KMS-11 (cell line): ENCODE results near the gene TECR.

Experiments
- H2AFZ ChIP-seq: fragments of 200-600 bp; sonication (generic); 2 replicates; pipeline ENCODE4 v1.6.1; 2016; ENCODE audit warnings: antibody characterized with exemption, mixed run types, low read depth
- H3K27ac ChIP-seq: fragments of 200-600 bp; sonication (generic); 2 replicates; pipeline ENCODE4 v1.6.1; 2016; ENCODE audit warnings: mild to moderate bottlenecking, mixed run types
- H3K27me3 ChIP-seq: fragments of 200-600 bp; sonication (generic); 2 replicates; pipeline ENCODE4 v1.6.1; 2017; ENCODE audit warnings: mild to moderate bottlenecking, low read depth, mixed run types, moderate library complexity; ENCODE audit not compliant: insufficient read depth
- H3K36me3 ChIP-seq: fragments of 200-600 bp; sonication (generic); 2 replicates; pipeline ENCODE4 v1.6.1; 2017; ENCODE audit warnings: mild to moderate bottlenecking, mixed run types; ENCODE audit not compliant: insufficient read depth
- H3K4me1 ChIP-seq: fragments of 200-600 bp; sonication (generic); 2 replicates; pipeline ENCODE4 v1.6.1; 2016; ENCODE audit warnings: mild to moderate bottlenecking, low read depth, mixed run types; ENCODE audit not compliant: poor library complexity, severe bottlenecking
- H3K4me2 ChIP-seq: fragments of 200-600 bp; sonication (generic); 2 replicates; pipeline ENCODE4 v1.7.0; 2016; ENCODE audit warnings: mild to moderate bottlenecking, mixed run types
- H3K4me3 ChIP-seq: fragments of 200-600 bp; sonication (generic); IDR thresholded peaks from 2 replicates; pipeline ENCODE4 v1.6.1; 2017; ENCODE audit warnings: low read depth, low read length, mixed read lengths; ENCODE audit not compliant: insufficient read depth
- H3K79me2 ChIP-seq: fragments of 200-600 bp; sonication (generic); 2 replicates; pipeline ENCODE4 v1.6.1; 2016; ENCODE audit warnings: low read depth, mixed run types; ENCODE audit not compliant: insufficient read depth
- H3K9ac ChIP-seq: fragments of 200-600 bp; sonication (generic); 2 replicates; pipeline ENCODE4 v1.6.1; 2016; ENCODE audit warnings: mild to moderate bottlenecking, mixed run types
- H4K20me1 ChIP-seq: fragments of 200-600 bp; sonication (generic); 2 replicates; pipeline ENCODE4 v1.6.1; 2016; ENCODE audit warnings: mild to moderate bottlenecking, mixed run types; ENCODE audit not compliant: insufficient read depth
- CTCF ChIP-seq: fragments of 200-600 bp; sonication (generic); conservative IDR thresholded peaks from 2 replicates; pipeline ENCODE4 v1.6.1; 2017; ENCODE audit warnings: low read depth, mild to moderate bottlenecking, antibody characterized with exemption, low read length, moderate library complexity, mixed read lengths

The TECR gene

GRCh38 chr19:14514215-14514863, 15.1 kb upstream of the TECR start:
- H3K4me2 ChIP-seq = no peak overlapping the region
- TF ChIP-seq CTCF = no peak
- no peak overlapping the region for H3K27ac ChIP-seq
- H3K9ac ChIP-seq = no peak overlapping the region
- H3K79me2 ChIP-seq = peaks cover 23% of the 10 kb centered on the region
- H3K36me3 ChIP-seq = peaks cover 10% of the 10 kb centered on the region; the same call in 1 of the 2 replicates
- no peaks in the 10 kb centered on the region for H3K27me3 ChIP-seq
- peaks cover 22% of the 10 kb centered on the region for H3K4me1 ChIP-seq
- H3K4me3 ChIP-seq = no peak overlapping the region
- peaks cover 17% of the 10 kb centered on the region; the same call in 1 of the 2 replicates for H4K20me1 ChIP-seq
- no peak overlapping the region for H2AFZ ChIP-seq

GRCh38 chr19:14515501-14516047, 13.8 kb upstream of the TECR start:
- Histone ChIP-seq H3K79me2 (peaks cover 23% of the 10 kb centered on the region), H3K27ac (no peak overlapping the region), H3K9ac (no peak overlapping the region), H3K36me3 (peaks cover 10% of the 10 kb centered on the region; the same call in 1 of the 2 replicates), H4K20me1 (peaks cover 17% of the 10 kb centered on the region; the same call in 1 of the 2 replicates), H2AFZ (no peak overlapping the region), H3K4me1 (peaks cover 22% of the 10 kb centered on the region), H3K4me2 (peak overlapping the region; percentile 17; the same call in 1 of the 2 replicates), H3K4me3 (no peak overlapping the region), H3K27me3 (no peaks in the 10 kb centered on the region)
- no peak for TF ChIP-seq CTCF

- TF ChIP-seq CTCF = no peak
- Histone ChIP-seq H3K4me2 (peak overlapping the region; percentile 79), H3K9ac (no peak overlapping the region), H3K36me3 (peaks cover 10% of the 10 kb centered on the region; the same call in 1 of the 2 replicates), H3K27me3 (no peaks in the 10 kb centered on the region), H3K27ac (no peak overlapping the region), H3K4me3 (no peak overlapping the region), H3K4me1 (peaks cover 22% of the 10 kb centered on the region), H4K20me1 (peaks cover 17% of the 10 kb centered on the region; the same call in 1 of the 2 replicates), H2AFZ (no peak overlapping the region), H3K79me2 (peaks cover 23% of the 10 kb centered on the region)
These were observed 13.3 kb upstream of the TECR start for GRCh38 chr19:14516048-14516534.

- Histone ChIP-seq H3K27me3 (no peaks in the 10 kb centered on the region), H3K27ac (peak overlapping the region; percentile 21; the same call in 1 of the 2 replicates), H3K9ac (peak overlapping the region; percentile 77; the same call in 1 of the 2 replicates), H3K79me2 (peaks cover 23% of the 10 kb centered on the region), H4K20me1 (peaks cover 17% of the 10 kb centered on the region; the same call in 1 of the 2 replicates), H3K4me2 (peak overlapping the region; percentile 79), H3K36me3 (peaks cover 10% of the 10 kb centered on the region; the same call in 1 of the 2 replicates), H2AFZ (no peak overlapping the region), H3K4me1 (peaks cover 22% of the 10 kb centered on the region), H3K4me3 (no peak overlapping the region)
- TF ChIP-seq CTCF = no peak
These were observed 12.5 kb upstream of the TECR start for GRCh38 chr19:14516746-14517438.
